Activated T-helper 1 cell treated with anti-CD3 and anti-CD28 coated beads, Interleukin-12 subunit alpha, Interleukin-12 subunit beta, Interleukin-2, Interleukin-4 antibody, amounts not matched to agents 30 ng/mL and 10 ng/mL and 1 ng/mL, durations not matched to agents 14 hours and 24 hours and 36 hours (primary cell): Measurements from ENCODE around the gene GPD2. TPM values are rescaled to one million over a fixed set of nuclear protein-coding genes. Genes with fewer than 3 reads are reported as not detected.
"Not testable (repeated sequence)": the region's sequence is repeated elsewhere in the genome, so short reads cannot be mapped to it uniquely, and the experiment has no call there.

Experiments used
- DNase-seq: peaks from one replicate; pipeline ENCODE4 v3.0.0; 2021; ENCODE audit warnings: low spot score
- H3K27ac Mint-ChIP-seq: one replicate; pipeline ENCODE4 v1.8.0; 2021; ENCODE audit warnings: mild to moderate bottlenecking, mixed read lengths
- H3K27me3 Mint-ChIP-seq: one replicate; pipeline ENCODE4 v1.8.0; 2022; ENCODE audit warnings: mild to moderate bottlenecking, moderate library complexity, mixed read lengths; ENCODE audit not compliant: insufficient read depth
- H3K36me3 Mint-ChIP-seq: one replicate; pipeline ENCODE4 v1.8.0; 2021; ENCODE audit warnings: low read depth, mixed read lengths
- H3K4me1 Mint-ChIP-seq: one replicate; pipeline ENCODE4 v1.8.0; 2021; ENCODE audit warnings: low read depth, mixed read lengths
- H3K4me3 Mint-ChIP-seq: one replicate; pipeline ENCODE4 v1.8.0; 2021; ENCODE audit warnings: mild to moderate bottlenecking, moderate library complexity, mixed read lengths
- H3K9me3 Mint-ChIP-seq: one replicate; pipeline ENCODE4 v1.8.0; 2021; ENCODE audit warnings: mixed read lengths
- intact Hi-C: fragments of 100-400 bp; cut with micrococcal nuclease; formaldehyde crosslinking; loops from one replicate; pipeline ENCODE4 v1.15.1; 2024
- total RNA-seq: library from RNA; stranded (reverse); gene quantifications from 2 replicates; pipeline ENCODE4 v1.2.3, GENCODE V29; 2022

GPD2 gene
- total RNA-seq, 1 donor from 2014 or later, result 18.1 TPM

DNA sequence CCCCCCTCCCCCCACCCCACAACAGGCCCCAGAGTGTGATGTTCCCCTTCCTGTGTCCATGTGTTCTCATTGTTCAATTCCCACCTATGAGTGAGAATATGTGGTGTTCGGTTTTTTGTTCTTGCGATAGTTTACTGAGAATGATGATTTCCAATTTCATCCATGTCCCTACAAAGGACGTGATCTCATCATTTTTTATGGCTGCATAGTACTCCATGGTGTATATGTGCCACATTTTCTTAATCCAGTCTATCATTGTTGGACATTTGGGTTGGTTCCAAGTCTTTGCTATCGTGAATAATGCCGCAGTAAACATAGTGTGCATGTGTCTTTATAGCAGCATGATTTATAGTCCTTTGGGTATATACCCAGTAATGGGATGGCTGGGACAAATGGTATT, 92.4 kb downstream of the GPD2 start:
- peaks cover 13% of the 10 kb centered on the region for H3K4me1 Mint-ChIP-seq
- H3K4me3 Mint-ChIP-seq, DNase-seq, H3K27ac Mint-ChIP-seq, H3K9me3 Mint-ChIP-seq, H3K27me3 Mint-ChIP-seq, H3K36me3 Mint-ChIP-seq: not testable (repeated sequence)
- intact Hi-C loops, result loop anchor here (5.0 kb wide), 2 partner anchors 51 to 91 kb away; partner anchors contain the start of gene GPD2

DNA sequence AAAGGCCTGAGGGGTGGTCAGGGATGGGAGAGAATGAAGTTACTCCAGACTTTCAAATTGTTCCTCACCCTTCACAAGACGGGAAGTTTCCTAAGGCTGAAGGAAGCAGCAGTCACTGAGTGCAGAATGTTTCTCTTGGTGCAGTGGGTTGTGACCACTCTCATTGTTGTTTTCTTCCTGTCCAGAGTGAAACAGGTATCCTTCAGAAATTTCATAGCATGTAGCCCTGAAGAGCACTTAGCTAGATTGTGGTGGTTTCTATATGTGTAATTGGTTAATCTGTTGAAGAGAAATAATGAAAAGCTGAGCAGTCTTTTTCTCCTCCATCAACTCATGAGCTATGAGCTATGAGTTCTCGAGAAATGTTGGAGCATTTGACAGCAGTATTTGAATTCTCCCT, 96.8 kb downstream of the GPD2 start:
- H3K4me1 Mint-ChIP-seq, result peaks cover 17% of the 10 kb centered on the region
- intact Hi-C loops, result no loop called here

DNA sequence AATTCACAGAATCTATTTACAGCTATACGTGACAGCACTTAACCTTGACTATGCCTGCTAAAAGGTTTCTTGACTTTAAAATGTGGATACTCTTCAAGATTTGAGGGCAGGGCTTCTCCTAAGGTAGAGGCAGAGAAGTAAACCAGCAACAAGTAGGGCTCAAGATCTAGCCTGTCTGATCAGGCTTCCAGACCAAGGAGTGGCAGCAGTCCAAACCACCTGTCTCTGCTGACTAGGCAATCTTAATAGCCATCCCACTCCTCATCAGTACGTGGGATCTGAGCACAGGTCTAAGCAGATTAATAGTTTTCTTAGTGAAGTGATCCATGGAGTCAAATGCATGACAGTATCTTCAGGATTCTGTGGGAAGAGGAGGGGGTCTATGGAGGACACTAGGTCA, 100.4 kb downstream of the GPD2 start:
- intact Hi-C loops, result no loop called here
- peaks cover 5% of the 10 kb centered on the region for H3K36me3 Mint-ChIP-seq
- H3K27ac Mint-ChIP-seq, result no peak overlapping the region
- H3K4me3 Mint-ChIP-seq, result no peak overlapping the region
- H3K9me3 Mint-ChIP-seq, result no peaks in the 10 kb centered on the region
- H3K27me3 Mint-ChIP-seq, result no peaks in the 10 kb centered on the region
- DNase-seq, result no peak
- H3K4me1 Mint-ChIP-seq, result peaks cover 31% of the 10 kb centered on the region

More for the DNA sequence above, 96.8 kb downstream of the GPD2 start:
- DNase-seq, result no peak
- Mint-ChIP-seq H3K9me3 (no peaks in the 10 kb centered on the region), H3K27me3 (no peaks in the 10 kb centered on the region), H3K4me3 (no peak overlapping the region), H3K27ac (no peak overlapping the region), H3K36me3 (peaks cover 5% of the 10 kb centered on the region)

DNA sequence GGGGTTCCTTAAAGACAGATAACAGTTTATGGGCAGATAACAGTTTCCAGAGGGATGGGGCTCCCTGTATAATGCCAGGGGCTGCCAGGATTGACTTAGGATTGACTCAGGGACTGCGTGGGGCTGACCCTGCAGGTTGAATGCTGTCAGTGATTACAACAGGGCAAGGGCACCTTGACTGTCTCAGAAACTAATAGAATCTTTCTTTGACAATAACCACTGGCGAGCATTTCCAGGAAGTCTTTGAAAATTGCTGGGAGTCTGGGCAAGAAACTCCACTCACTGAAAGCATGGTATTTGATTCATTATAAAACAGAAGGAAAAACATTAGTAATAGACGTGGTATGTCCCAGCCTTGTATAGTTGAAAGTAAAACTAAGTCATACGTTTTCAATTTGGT, 101.0 kb downstream of the GPD2 start:
- intact Hi-C loops, result no loop called here
- Mint-ChIP-seq H3K27me3 (no peaks in the 10 kb centered on the region), H3K27ac (no peak overlapping the region), H3K9me3 (no peaks in the 10 kb centered on the region), H3K4me3 (no peak overlapping the region), H3K36me3 (peaks cover 5% of the 10 kb centered on the region), H3K4me1 (peaks cover 31% of the 10 kb centered on the region)
- no peak for DNase-seq

DNA sequence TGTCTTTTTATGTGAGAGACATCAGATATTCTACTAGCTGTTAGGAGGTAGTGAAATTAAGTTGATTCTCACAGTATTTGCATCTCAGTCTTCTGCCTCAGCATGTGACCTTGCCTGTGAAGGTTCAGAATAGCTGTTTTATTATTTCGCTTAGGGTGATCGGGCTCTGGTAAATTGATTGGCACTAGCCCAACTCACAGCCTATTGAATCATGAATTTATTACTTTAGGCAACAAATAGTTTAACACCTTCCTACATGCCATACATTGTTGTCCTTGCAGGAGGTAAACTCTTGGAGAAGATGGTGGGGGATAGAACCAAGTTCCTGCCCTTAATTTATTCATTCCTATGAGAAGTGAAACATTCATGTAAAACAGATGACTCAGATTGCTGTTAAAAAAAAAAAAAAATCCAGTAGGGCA, 101.9 kb downstream of the GPD2 start:
- intact Hi-C loops, result no loop called here
- no peak overlapping the region for H3K27ac Mint-ChIP-seq
- peaks cover 10% of the 10 kb centered on the region for H3K36me3 Mint-ChIP-seq
- H3K4me3 Mint-ChIP-seq, result no peak overlapping the region
- peaks cover 28% of the 10 kb centered on the region for H3K4me1 Mint-ChIP-seq
- no peak for DNase-seq
- no peaks in the 10 kb centered on the region for H3K9me3 Mint-ChIP-seq
- H3K27me3 Mint-ChIP-seq, result no peaks in the 10 kb centered on the region

DNA sequence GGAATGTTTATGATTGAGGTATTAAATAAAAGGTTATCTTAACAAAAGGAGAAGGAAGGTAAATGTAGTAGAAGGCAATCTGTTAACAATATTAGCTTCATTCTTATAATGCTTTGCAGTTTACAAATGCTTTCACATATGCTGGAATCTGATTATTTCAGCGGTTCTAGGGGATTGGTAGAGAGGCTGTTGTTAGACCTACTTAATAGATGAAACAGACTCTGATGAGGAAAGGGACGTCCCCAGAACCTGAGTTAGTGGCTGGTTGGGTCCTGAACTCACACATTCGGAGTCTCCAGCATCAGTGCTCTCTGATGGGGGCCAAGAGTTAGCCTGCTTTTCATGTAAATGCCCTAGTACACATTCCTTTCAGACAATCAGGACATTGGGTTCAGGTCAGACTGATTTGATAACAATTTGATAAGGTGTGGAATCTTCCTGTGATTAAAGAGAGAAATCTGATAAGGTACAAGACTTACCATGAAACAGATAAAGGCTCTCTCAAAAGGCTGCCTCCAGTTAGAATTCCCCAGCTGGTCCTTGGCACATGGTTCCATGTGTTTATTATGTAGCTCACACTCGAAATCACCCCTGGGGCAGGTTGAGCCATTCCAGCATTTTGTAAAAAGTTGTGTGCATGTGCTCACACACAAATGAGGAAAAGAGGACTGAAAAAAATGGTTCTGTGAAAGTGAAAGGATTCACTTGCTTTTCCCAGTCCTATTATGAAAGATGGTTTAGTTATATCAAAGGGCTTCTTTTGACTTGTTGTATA, 103.1 kb downstream of the GPD2 start:
- Mint-ChIP-seq H3K27ac (no peak overlapping the region), H3K4me3 (no peak overlapping the region), H3K4me1 (peaks cover 23% of the 10 kb centered on the region), H3K9me3 (no peaks in the 10 kb centered on the region), H3K36me3 (peaks cover 10% of the 10 kb centered on the region), H3K27me3 (no peaks in the 10 kb centered on the region)
- no peak for DNase-seq
- intact Hi-C loops, result no loop called here

DNA sequence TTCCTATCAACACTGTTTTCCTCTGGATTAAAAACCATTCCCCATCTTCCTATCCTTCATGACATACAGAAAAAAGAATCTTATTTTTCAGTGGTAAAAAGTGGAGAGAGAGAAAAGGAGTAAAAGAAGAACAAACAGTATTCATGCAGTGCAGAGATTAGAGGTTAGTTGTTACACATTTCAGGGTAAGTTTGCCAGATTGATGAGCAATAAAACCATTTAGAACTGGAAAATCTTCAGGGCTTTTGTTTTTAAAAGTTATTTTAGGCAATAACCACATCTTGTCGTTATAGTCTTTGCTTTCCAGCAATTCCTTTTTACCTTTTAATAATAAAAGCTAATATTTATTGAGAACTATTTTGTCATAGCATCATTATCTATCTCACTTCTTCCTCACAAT, 104.5 kb downstream of the GPD2 start:
- no peaks in the 10 kb centered on the region for H3K9me3 Mint-ChIP-seq
- H3K4me1 Mint-ChIP-seq, result peaks cover 23% of the 10 kb centered on the region
- DNase-seq, result no peak
- H3K27ac Mint-ChIP-seq, result no peak overlapping the region
- H3K27me3 Mint-ChIP-seq, result no peaks in the 10 kb centered on the region
- H3K36me3 Mint-ChIP-seq, result peaks cover 8% of the 10 kb centered on the region
- intact Hi-C loops, result no loop called here
- H3K4me3 Mint-ChIP-seq, result no peak overlapping the region

DNA sequence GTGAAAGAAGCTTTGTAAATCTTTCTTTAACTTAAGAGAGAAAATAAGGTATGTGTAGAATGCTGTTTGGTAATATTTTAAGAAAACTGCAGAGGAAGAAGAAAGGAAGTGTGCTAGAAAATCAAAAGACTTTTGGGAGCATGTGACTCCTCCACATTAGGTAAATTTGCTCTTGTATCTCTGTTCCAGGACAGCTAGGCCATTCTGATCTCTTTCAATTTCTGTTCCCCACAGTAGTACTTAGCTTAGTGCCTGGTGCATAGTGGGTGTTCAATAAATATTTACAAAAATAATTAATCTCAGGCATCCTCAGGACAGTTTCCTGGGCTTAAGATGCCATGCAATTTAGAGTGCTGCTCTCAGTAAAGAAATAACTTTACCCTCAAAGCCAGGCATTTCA, 105.0 kb downstream of the GPD2 start:
- H3K27me3 Mint-ChIP-seq, result no peaks in the 10 kb centered on the region
- H3K4me1 Mint-ChIP-seq, result peaks cover 23% of the 10 kb centered on the region
- H3K36me3 Mint-ChIP-seq, result peaks cover 8% of the 10 kb centered on the region
- no peaks in the 10 kb centered on the region for H3K9me3 Mint-ChIP-seq
- no peak overlapping the region for H3K4me3 Mint-ChIP-seq
- no peak overlapping the region for H3K27ac Mint-ChIP-seq
- DNase-seq, result no peak
- intact Hi-C loops, result no loop called here

DNA sequence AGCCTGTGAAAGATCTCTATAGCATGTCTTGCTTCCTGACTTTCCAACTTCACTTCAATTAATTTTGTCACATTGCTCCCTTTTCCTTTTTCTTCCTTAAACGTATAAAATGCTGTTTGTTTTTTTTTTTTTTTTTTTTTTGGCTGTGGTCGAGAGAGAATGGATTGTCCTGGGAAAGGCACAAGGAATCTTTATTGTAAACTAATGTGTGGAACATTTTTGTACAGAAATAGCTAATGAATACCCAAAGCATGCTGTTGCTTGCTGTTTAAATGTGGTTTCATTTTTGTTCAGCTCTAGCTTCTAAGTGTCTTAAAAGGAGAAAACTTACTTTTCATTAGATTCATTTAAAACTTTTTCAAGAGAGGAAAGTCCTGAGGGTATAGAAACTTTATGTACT, 105.5 kb downstream of the GPD2 start:
- Mint-ChIP-seq H3K27me3 (no peaks in the 10 kb centered on the region), H3K36me3 (peaks cover 8% of the 10 kb centered on the region)
- intact Hi-C loops, result no loop called here

DNA sequence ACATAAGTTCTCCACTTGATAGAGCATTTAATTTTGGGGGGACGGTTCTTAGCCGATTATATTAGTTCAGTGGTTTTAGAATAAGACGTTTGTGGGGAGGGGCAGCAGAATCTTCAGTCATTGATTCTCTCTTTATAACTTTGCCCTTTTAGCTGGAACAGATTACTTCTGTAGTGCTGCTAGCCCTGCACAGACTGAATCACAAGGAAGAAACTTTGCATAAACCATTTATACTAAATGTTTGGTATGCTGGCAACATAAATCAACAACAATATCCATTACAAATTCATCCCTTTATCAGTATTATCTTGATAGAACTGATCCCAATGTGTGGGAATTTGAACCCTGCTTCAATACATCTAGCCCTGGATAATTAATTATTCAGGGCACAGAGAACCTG, 112.2 kb downstream of the GPD2 start:
- Mint-ChIP-seq H3K27ac (no peak overlapping the region), H3K36me3 (peaks cover 6% of the 10 kb centered on the region), H3K4me3 (no peak overlapping the region), H3K27me3 (no peaks in the 10 kb centered on the region), H3K4me1 (no peaks in the 10 kb centered on the region), H3K9me3 (no peaks in the 10 kb centered on the region)
- DNase-seq, result no peak
- intact Hi-C loops, result no loop called here

More for the DNA sequence above, 105.5 kb downstream of the GPD2 start:
- no peak overlapping the region for H3K4me3 Mint-ChIP-seq
- no peaks in the 10 kb centered on the region for H3K9me3 Mint-ChIP-seq
- no peak for DNase-seq
- peaks cover 20% of the 10 kb centered on the region for H3K4me1 Mint-ChIP-seq
- H3K27ac Mint-ChIP-seq, result no peak overlapping the region

DNA sequence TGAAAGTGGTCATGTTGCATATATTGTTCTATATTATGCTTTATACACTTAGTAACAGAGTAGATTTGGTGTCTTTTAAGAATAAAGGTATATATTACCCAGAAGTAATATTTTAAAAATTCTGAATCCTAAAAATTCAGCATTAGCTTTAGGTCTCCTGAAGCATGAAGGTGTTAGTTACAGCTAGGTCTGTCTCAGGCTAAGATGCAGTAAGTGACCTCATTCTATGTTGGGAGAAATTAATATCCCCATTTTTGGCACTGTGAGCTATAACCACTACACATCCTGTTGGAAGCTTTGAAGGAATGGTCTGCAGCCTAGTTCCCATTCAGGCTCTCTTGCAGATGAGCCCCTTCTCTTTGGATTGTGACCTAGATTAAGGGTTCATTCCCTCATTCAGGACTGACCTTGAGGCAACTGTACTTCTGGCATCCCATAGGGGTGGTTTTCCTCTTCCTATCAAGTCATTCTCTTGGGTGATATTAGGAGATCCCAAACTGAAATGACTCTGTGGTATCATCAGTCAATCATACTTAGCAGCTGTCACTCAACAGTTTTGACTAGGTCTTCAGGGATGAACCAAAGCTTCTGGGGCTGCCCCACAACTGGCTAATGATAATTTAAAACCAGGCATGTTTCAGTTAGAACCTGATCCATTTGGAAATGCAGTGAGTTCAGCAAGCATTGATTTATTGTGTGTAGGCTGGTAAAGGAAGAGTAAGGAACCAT, 117.7 kb downstream of the GPD2 start:
- Mint-ChIP-seq H3K4me3 (no peak overlapping the region), H3K27ac (no peak overlapping the region), H3K9me3 (no peaks in the 10 kb centered on the region), H3K4me1 (no peaks in the 10 kb centered on the region), H3K27me3 (no peaks in the 10 kb centered on the region), H3K36me3 (peaks cover 21% of the 10 kb centered on the region)
- intact Hi-C loops, result no loop called here
- DNase-seq, result no peak

DNA sequence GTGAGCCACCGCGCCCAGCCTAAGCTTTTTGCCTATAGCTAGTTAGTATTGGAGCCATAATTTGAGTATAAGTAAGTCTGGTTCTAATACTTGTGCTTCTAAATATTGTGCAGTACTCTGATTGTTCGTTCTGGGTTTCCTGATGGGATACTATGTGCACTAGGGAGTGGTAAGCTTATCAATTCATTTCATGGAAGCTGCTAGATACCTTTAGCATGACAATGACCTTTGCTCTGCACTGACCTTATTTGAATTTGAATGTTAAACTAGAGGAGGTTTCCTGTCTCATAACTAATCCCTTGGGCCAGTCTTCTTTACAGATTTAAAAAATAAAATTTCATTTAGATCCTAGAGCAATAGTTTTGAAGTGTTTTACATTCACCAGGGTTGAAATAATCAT, 125.1 kb downstream of the GPD2 start:
- H3K27ac Mint-ChIP-seq, result no peak overlapping the region
- H3K27me3 Mint-ChIP-seq, result no peaks in the 10 kb centered on the region
- no peak for DNase-seq
- intact Hi-C loops, result no loop called here
- H3K36me3 Mint-ChIP-seq, result peaks cover 22% of the 10 kb centered on the region
- peaks cover 5% of the 10 kb centered on the region for H3K4me1 Mint-ChIP-seq
- no peaks in the 10 kb centered on the region for H3K9me3 Mint-ChIP-seq
- H3K4me3 Mint-ChIP-seq, result no peak overlapping the region

DNA sequence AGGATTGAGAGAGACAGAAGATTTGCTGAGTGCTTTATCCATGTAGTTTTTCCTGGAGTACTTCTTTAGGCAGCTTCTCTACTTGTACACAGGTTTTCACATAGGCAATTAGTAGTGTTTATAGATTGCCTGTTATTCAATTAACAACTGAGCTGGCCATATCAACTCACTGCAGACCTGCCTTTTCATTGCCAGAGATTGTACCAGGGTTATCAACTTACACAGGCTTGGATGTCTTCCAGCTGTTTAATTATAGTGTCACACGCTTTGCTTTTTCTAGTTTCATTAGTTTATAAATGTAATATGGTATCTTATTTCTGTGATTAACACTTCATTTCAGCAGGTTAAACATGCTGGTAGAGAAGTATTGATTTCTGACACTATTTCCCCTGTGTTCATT, 125.9 kb downstream of the GPD2 start:
- Mint-ChIP-seq H3K9me3 (no peaks in the 10 kb centered on the region), H3K27ac (no peak overlapping the region), H3K4me3 (no peak overlapping the region), H3K27me3 (no peaks in the 10 kb centered on the region), H3K36me3 (peaks cover 22% of the 10 kb centered on the region), H3K4me1 (peaks cover 5% of the 10 kb centered on the region)
- no peak for DNase-seq
- intact Hi-C loops, result no loop called here
